T-helper 2 cell (primary cell): ENCODE results near the gene SRP54.
"Not testable (repeated sequence)": the region's sequence is repeated elsewhere in the genome, so short reads cannot be mapped to it uniquely, and the experiment has no call there.

Experiments used
- DNase-seq, 5 experiments: peaks; one replicate each; pipeline versions ENCODE4 v3.0.0 to v3.0.0-alpha.2; 2012 to 2022

The SRP54 gene

DNA sequence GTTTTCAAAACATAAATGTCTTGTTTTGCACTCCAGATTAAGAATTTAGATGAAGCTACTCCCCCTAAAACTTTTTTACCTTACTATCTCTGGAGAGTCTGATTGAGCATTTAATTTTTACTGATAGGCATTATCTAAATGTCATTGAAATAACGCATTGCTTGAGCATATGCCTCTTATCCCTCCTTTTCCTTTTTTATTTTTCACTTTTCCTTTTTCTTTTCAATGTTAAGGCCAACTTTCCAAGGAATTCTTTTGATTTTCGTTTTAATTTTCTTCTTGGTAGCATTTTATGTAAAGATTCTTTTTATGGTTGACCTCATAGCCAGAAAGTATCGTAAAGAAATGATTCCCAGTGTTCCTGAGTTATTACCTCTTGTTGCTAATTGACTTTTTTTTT lies 2.9 kb downstream of the SRP54 start:
- DNase-seq = no peak

DNA sequence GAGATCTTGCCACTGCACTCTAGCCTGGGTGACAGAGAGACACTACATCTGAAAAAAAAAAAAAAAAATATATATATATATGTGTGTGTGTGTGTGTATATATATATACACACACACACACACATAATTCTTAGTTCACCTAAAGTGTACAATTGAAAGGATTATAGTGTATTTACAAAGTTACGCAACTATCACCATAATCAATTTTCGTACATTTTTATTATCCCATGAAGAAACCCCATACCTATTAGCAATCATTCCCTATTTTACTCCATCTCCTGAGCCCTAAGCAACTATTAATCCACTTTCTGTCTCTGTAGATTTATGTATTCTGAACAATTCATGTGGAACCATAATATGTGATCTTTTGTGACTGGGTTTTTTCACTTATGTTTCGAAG lies 4.4 kb downstream of the SRP54 start:
- no peak for DNase-seq

DNA sequence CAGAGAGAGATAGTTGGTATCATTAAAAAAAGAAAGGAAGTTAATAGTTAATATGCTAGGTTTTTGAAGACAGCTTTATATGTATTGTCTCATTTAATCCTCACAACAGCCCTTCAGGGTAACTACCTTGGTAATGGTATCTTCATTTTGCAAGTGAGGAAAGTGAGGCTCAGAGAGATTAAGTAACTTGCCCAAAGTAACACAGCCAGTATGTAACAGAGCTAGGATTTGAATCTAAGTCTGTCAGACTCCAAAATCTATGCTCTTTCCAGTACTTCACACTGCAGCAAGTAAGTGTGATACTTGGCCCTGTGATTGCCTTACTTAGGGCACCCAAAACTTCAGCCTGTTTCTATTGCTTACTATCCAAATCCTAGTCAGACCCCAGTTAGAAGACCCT lies 7.0 kb downstream of the SRP54 start:
- no peak for DNase-seq

DNA sequence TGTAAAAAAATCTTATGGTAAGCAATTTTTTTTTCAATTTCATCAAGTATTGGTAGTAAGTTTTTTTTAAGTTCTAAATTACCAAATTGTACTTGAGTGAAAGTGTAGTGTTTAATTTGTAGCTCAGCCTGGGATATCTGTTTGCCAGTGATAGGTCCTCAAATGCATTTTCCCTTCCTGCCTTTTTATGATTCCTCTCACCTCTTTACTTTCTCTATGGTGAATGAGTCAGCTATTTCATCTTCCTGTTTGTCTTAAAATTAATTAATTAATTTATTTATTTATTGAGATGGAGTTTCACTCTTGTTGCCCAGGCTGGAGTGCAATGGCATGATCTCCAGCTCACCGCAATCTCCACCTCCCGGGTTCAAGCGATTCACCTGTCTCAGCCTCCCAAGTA lies 10.6 kb downstream of the SRP54 start:
- no peak for DNase-seq

DNA sequence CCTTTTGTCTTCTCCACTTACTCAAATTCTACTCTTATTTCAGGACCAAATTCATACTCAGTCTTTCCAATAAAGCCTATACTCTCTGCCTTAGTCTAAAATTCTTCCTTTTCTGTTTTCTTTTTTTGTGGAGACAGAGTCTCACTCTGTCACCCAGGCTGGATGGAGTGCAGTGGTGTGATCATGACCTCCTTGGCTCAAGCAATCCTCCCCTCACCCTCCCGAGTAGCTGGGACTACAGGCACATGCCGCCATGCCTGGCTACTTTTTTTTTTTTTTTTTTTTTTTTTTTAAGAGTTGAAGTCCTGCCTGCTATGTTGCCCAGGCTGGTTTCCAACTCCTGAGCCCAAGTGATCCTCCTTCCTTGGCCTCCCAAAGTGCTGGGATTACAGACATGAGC lies 11.9 kb downstream of the SRP54 start:
- DNase-seq = no peak

DNA sequence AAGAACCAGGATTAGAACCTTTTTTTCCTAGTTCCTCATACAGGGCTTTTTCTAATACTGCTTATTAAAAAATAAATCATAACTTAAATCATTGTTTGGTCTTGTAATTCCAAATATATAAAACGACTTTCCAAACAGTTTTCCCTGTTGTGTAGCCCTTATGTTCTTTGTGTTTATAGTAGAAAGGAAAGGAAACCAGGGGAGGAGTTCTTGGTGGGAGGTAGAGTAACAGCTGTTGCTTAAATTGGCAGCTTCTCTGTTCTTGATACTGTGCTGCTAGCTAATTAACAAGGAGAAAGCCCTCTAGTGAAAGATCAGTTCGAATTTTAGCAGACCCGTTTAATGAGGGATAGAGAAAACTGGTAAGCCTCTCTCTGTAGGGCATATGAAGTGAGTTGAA lies 15.0 kb downstream of the SRP54 start:
- no peak for DNase-seq

DNA sequence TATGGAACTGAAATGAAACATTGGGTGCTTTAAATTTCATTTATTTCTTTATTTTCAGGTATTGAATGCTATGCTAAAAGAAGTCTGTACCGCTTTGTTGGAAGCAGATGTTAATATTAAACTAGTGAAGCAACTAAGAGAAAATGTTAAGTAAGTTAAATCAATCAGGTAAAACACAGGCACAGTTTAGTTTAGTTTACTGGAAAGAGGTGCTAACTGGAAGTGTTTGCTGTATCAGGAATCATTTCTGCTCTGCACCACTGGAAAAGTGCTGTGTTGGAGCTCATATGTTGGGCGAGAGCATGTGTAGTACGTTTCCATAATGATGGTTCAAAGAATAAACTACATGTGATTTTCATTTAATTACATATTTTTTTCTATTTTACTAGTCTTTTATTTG lies 16.7 kb downstream of the SRP54 start:
- no peak for DNase-seq

DNA sequence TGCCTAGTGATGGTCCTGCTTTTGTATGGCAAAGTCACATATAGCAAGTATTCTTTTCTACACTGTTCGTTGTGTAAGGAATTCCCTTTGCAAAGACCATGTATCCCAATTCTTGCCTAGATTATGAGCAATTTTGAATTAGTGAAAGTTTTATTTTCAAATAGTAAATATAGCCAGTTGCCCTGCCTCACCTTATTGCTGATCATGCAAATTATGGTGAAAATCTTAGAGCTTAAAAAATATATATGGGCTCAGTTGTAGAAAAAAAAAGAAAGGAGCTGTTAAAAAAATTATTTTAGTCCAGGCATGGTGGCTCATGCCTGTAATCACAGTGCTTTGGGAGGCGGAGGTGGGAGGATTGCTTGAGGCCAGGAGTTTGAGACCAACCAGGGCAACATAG lies 18.8 kb downstream of the SRP54 start:
- no peak for DNase-seq

DNA sequence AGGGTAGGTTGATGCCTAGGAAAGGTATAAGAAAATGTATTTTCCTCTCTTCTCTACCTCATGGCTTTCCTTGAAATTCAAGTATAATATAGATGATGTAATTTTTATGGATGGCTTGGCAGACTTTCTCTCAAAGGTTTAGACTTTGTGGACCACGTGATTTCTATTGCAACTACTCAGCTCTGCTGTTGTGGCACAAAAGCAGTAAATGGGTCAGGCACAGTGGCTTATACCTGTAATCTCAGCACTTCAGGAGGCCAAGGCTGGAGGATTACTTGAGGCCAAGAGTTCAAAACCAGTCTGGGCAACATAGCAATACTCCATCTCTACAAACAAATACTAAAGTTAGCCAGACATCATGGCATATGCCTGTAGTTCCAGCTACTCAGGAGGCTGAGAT lies 22.0 kb downstream of the SRP54 start:
- DNase-seq = no peak

DNA sequence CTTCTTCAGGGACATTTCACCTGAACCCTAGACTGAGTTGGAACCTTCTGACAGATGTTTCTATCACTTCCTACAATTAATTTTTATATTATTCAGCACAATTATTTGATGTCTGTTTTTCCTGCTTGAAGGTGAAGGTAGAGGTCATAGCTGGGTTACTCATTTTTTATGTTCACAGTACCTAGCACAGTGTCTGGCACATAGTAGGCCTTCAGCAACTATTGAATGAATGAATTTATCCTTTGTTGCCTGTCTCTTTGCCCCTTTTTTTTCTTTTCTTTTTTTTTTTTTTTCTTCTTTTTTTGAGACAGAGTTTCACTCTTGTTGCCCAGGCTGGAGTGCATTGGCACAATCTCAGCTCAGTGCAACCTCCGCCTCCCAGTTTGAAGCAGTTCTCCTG lies 33.8 kb downstream of the SRP54 start:
- DNase-seq = no peak

DNA sequence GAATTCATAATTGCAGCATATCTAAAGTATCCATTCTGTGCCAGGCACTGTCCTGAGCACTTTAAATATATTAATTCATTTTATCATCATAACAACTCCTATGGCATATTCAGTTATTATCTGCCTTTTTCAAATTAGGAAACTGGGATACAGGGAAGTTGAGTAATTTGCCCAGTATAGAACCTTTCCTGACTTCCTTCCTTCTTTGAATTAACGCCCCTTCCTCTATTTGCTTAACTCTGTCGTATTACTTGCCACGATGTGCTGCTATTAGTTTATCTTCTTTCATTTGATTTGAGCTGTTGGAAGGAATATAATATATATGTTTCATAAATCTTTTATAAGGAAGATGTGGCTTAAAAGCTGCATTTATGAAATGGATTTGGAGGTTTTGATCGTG lies 37.9 kb downstream of the SRP54 start:
- no peak for DNase-seq

DNA sequence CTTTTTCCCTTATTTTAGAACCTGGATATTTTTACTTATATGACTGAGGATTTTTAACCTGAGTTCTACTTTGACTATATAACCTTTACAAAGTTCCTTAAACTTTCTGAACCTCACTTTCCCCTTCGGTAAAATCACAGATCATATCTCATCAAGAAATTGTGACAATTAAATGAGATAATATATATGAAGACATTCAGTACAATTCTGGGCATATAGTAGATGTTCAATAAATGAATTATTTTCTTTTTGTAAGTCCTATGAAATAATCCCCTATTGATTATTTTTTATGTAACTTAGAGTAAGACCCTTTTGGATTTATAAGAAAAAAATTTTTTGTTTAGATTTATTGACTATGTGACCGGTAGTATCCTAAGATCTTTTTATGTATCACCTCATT lies 45.6 kb downstream of the SRP54 start:
- no peak for DNase-seq

DNA sequence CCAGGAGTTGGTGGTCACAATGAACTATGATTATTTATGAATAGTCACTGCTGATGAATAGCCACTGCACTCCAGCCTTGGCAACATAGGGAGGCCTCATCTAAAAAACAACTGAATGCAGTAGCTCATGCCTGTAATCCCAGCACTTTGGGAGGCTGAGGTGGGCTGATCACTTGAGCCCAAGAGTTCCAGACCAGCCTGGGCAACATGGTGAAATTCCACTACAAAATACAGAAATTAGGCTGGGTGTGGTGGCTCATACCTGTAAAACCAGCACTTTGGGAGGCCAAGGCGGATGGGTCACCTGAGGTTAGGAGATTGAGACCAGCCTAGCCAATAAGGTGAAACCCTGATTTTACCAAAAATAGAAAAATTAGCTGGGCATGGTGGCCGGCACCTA lies 49.8 kb downstream of the SRP54 start:
- no peak for DNase-seq

DNA sequence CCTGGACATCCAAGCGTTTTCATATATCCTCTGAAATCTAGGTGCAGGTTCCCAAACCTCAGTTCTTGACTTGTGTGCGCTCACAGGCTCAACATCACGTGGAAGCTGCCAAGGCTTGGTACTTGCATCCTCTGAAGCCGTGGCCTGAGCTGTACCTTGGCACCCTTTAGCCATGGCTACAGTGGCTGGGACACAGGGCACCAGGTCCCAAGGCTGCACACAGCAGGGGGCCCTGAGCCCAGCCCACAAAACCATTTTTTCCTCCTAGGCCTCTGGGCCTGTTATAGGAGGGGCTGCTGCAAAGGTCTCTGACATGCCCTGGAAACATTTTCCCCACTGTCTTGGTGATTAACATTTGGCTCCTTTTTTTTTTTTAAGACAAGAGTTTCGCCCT lies 51.6 kb downstream of the SRP54 start:
- DNase-seq = no peak

DNA sequence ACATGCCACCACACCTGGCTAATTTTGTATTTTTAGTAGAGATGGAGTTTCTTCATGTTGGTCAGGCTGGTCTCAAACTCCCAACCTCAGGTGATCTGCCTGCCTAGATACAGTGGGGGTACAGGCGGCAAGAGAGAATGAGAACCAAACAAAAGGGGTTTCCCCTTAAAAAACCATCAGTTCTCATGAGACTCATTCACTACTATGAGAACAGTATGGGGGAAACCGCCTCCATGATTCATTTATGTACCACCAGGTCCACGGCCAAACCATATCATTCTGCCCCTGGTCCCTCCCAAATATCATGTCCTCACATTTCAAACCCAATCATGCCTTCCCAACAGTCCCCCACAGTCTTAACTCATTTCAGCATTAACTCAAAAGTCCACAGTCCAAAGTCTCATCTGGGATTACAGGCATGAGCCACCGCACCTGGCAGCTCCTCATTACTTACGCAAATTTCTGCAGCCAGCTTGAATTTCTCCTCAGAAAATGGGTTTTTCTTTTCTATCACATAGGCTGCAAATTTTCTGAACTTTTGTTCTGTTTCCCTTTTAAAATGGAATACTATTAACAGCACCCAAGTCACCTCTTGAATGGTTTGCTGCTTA lies 52.3 kb downstream of the SRP54 start:
- not testable (repeated sequence) for DNase-seq

DNA sequence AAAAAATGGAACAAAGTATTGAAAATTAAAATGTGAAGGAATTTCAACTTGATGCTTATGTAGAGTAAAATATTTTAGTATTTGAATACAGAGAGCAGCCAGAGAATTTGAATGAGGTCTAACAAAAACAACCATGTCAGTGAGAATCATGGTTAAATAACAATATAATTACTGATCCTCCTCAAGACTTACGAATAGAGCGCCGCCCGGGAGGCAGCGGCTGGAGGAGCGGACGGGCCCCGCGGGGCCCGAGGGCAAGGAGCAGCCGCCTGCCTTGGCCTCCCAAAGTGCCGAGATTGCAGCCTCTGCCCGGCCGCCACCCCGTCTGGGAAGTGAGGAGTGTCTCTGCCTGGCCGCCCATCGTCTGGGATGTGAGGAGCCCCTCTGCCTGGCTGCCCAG lies 55.5 kb downstream of the SRP54 start:
- DNase-seq = not testable (repeated sequence)

DNA sequence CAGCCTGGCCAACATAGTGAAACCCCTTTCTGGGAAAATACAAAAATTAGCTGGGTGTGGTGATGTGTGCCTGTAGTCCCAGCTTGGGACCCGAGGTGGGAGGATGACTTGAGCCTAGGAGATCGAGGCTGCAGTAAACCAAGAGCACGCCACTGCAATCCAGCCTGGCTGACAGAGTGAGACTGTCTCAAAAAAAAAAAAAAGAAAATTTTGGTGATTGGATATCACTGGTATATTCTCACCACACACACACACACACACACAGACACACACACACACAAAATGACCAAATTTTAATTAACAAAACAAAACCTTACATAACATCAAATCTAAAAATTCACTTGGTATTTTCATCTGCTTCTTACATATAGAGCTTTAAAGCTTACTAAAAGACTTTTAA lies 59.8 kb downstream of the SRP54 start:
- no peak for DNase-seq

DNA sequence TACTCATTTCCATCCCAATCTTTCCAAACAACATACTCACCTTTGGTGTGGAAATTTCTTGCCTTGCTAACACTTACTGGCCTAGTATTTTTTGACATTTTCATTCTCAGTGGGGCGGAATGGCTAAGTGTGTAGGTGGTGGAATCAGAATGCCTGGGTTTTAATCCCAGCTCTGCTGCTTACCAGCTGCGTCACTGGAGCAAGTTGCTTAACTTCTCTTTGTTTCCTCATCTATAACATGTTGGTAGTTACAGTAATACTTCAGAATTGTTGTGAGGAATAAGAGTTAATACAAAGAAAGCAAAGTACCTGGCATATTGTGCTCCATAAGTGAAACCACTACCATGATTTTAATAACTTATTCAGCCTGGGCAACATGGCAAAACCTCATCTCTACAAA lies 60.3 kb downstream of the SRP54 start:
- DNase-seq = no peak

DNA sequence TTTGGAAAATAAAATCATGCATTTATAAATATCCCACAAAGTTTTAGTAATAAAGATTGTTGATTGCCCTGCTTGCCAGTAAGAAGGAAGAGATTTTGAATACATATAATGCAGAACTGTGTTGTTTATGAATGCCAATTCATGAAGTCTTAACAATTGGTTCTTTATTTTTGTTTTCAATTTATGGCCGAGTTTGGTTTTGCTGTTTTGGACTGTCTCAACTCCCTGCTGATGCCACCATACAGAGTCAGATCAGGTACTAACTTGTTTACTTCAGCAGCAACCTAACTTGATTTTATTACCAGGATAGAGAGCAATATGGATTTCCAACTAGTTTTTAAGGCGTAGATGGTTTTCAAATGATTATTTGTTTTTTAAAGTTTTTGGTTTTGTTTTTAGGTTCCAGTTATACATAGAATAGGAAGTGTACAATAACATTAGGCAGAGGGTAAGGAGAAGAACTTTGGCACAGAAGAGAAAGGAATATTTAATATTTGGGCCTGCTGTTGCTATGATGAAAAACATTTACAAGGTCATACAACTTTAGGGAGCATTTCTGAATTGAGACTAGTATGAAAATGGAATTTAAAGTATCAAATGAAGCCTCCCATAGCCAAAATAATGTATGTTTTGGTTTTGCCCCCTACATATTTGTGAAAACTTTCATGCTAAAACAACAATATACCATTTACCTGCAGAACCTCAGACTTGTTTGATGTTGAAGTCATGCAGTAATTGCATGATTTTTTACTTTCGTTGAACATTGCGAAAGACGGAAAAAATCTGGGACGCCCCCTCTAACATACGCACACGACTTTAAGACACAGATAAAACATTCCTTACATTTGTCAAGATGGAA lies 62.4 kb downstream of the SRP54 start:
- DNase-seq = no peak

DNA sequence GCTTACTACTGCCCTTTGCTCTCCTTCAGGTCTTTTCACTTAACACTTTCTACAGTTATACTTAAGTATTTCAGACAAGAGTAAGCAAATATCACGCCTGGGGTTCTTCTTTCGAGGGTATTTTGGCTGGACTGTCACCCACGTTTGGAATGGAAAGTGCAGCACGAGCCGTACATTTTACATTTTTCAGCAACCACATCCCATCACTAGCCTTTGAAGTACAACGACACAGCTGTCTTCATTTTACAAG lies 62.9 kb downstream of the SRP54 start:
- DNase-seq = no peak

DNA sequence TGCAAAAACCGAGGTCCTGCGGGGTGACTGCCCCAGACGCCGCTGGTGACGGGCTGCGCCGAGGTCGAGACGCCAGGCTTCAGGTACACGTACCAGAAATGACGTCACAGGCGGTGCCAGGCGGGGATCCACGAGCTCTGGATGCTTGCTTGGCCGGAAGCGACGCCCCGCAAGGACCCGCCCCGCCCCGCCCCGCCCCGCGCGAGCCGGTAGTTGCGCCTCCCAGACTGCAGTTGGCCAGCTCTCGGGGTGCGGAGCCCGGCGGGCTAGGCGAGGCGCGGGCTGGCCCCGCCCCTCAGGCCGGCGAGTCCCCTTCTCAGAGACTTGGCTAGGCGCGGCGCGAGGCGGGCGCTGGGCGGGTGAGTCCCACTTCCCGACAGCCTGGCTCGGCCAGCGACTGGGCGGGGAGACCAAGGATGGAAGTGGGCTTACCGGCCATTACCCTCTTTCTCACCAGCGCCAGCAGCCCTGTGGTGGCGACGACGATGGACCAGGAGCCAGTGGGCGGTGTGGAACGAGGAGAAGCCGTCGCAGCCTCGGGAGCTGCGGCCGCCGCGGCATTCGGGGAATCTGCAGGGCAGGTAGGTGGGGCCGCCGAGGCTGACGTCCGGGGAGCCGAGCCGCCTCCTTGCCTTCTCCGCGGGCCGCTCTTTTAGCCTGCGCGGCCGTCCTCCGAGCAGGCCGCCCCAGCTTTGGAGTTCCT lies 63.4 kb downstream of the SRP54 start, which contains the start of gene FAM177A1:
Gene FAM177A1, plus strand, starts transcription at position 225 of the 703 bp plus-strand sequence. Its CDS starts 192 bp downstream, at position 417.
- DNase-seq = peak; percentile 97 to 100 (median 99)

DNA sequence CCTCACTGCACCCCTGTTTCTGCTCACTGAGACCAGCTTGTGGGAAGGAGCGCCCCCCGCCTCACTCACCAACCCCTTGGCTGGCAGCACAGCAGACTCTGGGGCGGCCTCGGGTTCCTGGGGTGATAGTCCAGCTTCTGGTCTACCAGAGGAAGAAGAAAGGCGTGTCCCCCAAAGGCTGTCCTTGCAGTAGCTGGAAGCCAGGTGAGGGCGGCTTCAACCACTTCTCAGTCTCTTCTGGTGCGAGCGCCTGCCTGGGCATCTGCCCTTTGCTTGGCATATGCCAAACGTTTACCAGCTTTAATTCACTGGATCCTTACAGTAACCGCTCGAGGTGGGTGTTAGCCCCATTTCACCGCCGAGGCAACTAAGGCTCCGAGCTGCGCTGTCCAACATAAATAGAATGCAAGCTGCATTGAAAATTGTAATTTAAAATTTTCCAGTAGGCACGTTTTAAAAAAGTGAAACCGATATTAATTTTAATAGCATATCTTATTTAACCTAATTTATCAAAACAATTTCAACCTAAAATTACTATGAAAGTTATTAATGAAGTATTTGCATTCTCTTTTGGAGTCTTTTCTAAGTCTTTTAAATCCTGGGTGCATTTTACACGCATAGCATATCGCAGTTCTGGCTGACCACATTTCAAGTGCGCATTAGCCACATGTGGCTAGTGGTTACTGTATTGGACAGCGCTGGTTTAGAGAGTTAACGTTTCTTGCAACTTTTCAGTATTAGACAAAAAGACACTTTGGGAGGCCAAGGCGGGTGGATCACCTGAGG lies 64.2 kb downstream of the SRP54 start:
- peak in 2 of 5 experiments; percentile 21 to 72 for DNase-seq

DNA sequence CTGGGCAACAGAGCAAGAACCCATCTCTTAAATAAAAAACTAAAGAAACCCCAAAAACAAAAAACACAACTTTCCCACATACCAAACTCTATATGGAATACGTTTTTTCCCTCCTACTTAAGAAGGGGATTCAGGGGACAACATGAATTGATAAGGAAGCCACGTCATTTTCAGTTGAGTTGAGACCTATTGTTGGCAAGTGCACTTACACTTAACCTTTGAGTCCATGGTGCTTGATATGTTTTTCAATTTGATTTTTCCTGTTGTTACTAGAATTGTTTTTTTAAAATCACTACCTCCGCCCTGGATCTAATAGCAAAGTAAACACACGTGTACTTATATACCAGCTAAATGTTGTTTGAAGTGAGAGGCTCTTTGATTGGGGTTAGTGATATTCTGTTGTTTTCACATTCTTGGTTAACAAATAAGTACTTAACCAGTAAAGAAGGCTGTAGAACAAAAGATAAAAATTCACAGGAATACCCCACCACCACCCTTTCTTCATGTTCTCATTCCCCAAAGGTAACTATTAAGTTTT lies 65.3 kb downstream of the SRP54 start:
- DNase-seq = no peak
